Keratinocyte (primary cell): ENCODE measurements around the gene TCF20. TPM values are rescaled to one million over a fixed set of nuclear protein-coding genes. Genes with fewer than 3 reads are reported as not detected.

ENCODE experiments used
- DNase-seq: peaks from one replicate; pipeline ENCODE4 v3.0.0-alpha.2; 2011; ENCODE audit warnings: low read depth, missing footprints, low spot score
- FAIRE-seq: peaks from 2 replicates; lab custom pipeline; 2011; peaks lifted over from hg19 to GRCh38; lab: Jason Lieb, UNC
- H2AFZ ChIP-seq: 2 replicates; pipeline ENCODE4 v1.6.0; 2012; ENCODE audit warnings: low read length, control low read depth, inconsistent platforms; ENCODE audit not compliant: control insufficient read depth
- H3K27ac ChIP-seq: 2 replicates; pipeline ENCODE4 v1.5.1; 2011; ENCODE audit warnings: low read length; ENCODE audit not compliant: control insufficient read depth, insufficient read depth
- H3K27me3 ChIP-seq: 3 replicates; pipeline ENCODE4 v1.6.0; 2011; ENCODE audit warnings: low read length; ENCODE audit not compliant: control insufficient read depth, insufficient read depth; ENCODE audit errors: extremely low read depth
- H3K36me3 ChIP-seq, 2 experiments: 2 replicates in 1 of 2; 3 replicates in 1 of 2; pipeline ENCODE4 v1.5.1; 2011; ENCODE audit warnings: low read length in 2 of 2, mild to moderate bottlenecking in 1 of 2; ENCODE audit not compliant: control insufficient read depth in 2 of 2, insufficient read depth in 2 of 2; ENCODE audit errors: extremely low read depth in 1 of 2
- H3K4me1 ChIP-seq: 3 replicates; pipeline ENCODE4 v1.5.1; 2011; ENCODE audit warnings: low read length; ENCODE audit not compliant: control insufficient read depth, insufficient read depth; ENCODE audit errors: extremely low read depth
- H3K4me2 ChIP-seq: 3 replicates; pipeline ENCODE4 v1.6.0; 2011; ENCODE audit warnings: low read depth, low read length; ENCODE audit not compliant: control insufficient read depth, insufficient read depth; ENCODE audit errors: extremely low read depth
- H3K4me3 ChIP-seq, 3 experiments: fragments of 200-600 bp in 1 of 3; sonication (generic) in 1 of 3; 2 replicates in 2 of 3; 3 replicates in 1 of 3; pipeline ENCODE4 v1.5.1; 2011 to 2016; ENCODE audit warnings: low read length in 3 of 3, mild to moderate bottlenecking in 3 of 3, control low read depth in 2 of 3, inconsistent platforms in 1 of 3, low read depth in 1 of 3, mixed read lengths in 1 of 3, mixed run types in 1 of 3, moderate library complexity in 1 of 3; ENCODE audit not compliant: control insufficient read depth in 2 of 3, insufficient read depth in 2 of 3; ENCODE audit errors: extremely low read depth in 1 of 3
- H3K79me2 ChIP-seq: 2 replicates; pipeline ENCODE4 v1.6.0; 2012; ENCODE audit warnings: low read length; ENCODE audit not compliant: control insufficient read depth, insufficient read depth
- H3K9ac ChIP-seq: 3 replicates; pipeline ENCODE4 v1.6.0; 2011; ENCODE audit warnings: low read length; ENCODE audit not compliant: control insufficient read depth, insufficient read depth; ENCODE audit errors: extremely low read depth
- H3K9me1 ChIP-seq: 3 replicates; pipeline ENCODE4 v1.6.0; 2011; ENCODE audit warnings: low read length; ENCODE audit not compliant: control insufficient read depth, insufficient read depth; ENCODE audit errors: extremely low read depth
- H3K9me3 ChIP-seq: 2 replicates; pipeline ENCODE4 v1.5.1; 2012; ENCODE audit warnings: low read depth, low read length; ENCODE audit not compliant: control insufficient read depth
- H4K20me1 ChIP-seq: 3 replicates; pipeline ENCODE4 v1.6.0; 2011; ENCODE audit warnings: low read length; ENCODE audit not compliant: control insufficient read depth, insufficient read depth; ENCODE audit errors: extremely low read depth
- EZH2 ChIP-seq: IDR thresholded peaks from one replicate; pipeline ENCODE4 v1.6.1; 2012; ENCODE audit warnings: inconsistent platforms, mild to moderate bottlenecking, low read length, moderate library complexity
- dilution Hi-C: fragments of 300-500 bp; cut with MboI; formaldehyde crosslinking; loops from one replicate; pipeline ENCODE4 v1.7.0; 2020; ENCODE audit warnings: low sequenced_read_pairs; ENCODE audit not compliant: extremely low pct_ligation_motif_present
- polyA plus RNA-seq, 5 experiments: library from polyadenylated mRNA; depleted of rRNA in 3 of 5; stranded (reverse) in 3 of 5; stranded (forward) in 1 of 5; unstranded in 1 of 5; fragments of >200 nt; gene quantifications; 1 replicate in 1 of 5; 2 replicates in 3 of 5; 3 replicates in 1 of 5; pipeline versions ENCODE4 v1.2.1 to v1.2.3, GENCODE V29; 2011 to 2012; ENCODE audit warnings: missing spikeins in 2 of 5, low read depth in 1 of 5, low replicate concordance in 1 of 5
- TF ChIP-seq, protein P1 (sequence below), 3 experiments: IDR thresholded peaks in 1 of 3; conservative IDR thresholded peaks in 1 of 3; optimal IDR thresholded peaks in 1 of 3; 2 replicates in 2 of 3; 3 replicates in 1 of 3; pipeline versions ENCODE3 to v1.5.1; 2011; ENCODE audit warnings: low read length in 3 of 3, mild to moderate bottlenecking in 3 of 3, moderate library complexity in 2 of 3, control low read depth in 1 of 3, inconsistent platforms in 1 of 3; ENCODE audit not compliant: insufficient read depth in 2 of 3; ENCODE audit errors: extremely low read depth in 1 of 3

Gene TCF20
- polyA plus RNA-seq, 1 donor (not counting 4 experiments of a cell fraction or from before 2014, with no cell fraction given): 23.9 TPM

DNA sequence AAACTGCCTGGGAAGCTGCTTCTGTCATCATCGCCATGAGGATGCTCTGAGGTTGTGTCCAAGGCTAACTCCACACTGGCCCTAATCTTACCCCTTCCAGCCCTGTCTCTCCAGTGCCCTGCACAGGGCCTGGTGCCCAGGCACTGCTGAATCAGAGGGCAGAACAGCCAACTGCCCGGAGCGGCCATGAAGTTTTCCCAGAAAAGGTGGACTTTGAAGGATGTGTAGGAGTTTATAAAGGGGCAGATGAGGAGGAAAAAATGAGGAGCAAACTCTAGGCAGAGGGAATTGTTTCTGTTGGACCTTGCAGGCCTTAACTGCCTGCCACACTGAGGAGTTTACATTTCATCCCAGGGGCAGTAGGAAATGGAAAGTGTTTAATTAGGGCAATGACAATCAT is 39.4 kb upstream of the TCF20 start:
- Histone ChIP-seq H3K4me1 (peaks cover 20% of the 10 kb centered on the region), H3K4me3 (no peak overlapping the region), H4K20me1 (peaks cover 2% of the 10 kb centered on the region), H3K79me2 (no peaks in the 10 kb centered on the region), H3K9me1 (peaks cover 6% of the 10 kb centered on the region), H3K27me3 (peaks cover 5% of the 10 kb centered on the region), H3K27ac (no peak overlapping the region), H2AFZ (no peak overlapping the region), H3K9ac (no peak overlapping the region), H3K9me3 (no peaks in the 10 kb centered on the region), H3K4me2 (no peak overlapping the region), H3K36me3 (no peaks in the 10 kb centered on the region)
- TF ChIP-seq, protein P1, sequence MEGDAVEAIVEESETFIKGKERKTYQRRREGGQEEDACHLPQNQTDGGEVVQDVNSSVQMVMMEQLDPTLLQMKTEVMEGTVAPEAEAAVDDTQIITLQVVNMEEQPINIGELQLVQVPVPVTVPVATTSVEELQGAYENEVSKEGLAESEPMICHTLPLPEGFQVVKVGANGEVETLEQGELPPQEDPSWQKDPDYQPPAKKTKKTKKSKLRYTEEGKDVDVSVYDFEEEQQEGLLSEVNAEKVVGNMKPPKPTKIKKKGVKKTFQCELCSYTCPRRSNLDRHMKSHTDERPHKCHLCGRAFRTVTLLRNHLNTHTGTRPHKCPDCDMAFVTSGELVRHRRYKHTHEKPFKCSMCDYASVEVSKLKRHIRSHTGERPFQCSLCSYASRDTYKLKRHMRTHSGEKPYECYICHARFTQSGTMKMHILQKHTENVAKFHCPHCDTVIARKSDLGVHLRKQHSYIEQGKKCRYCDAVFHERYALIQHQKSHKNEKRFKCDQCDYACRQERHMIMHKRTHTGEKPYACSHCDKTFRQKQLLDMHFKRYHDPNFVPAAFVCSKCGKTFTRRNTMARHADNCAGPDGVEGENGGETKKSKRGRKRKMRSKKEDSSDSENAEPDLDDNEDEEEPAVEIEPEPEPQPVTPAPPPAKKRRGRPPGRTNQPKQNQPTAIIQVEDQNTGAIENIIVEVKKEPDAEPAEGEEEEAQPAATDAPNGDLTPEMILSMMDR (optimal IDR thresholded peaks at IDR 0.05 in 1 of 3, IDR thresholded peaks at IDR 0.05 in 1 of 3, conservative IDR thresholded peaks at IDR 0.05 in 1 of 3; ENCODE audit: extremely low read depth in 1 of 3, insufficient read depth in 2 of 3, low read length in 3 of 3): no peak
- TF ChIP-seq EZH2: no peak
- no peak for FAIRE-seq
- dilution Hi-C loops: no loop called here
- no peak for DNase-seq

DNA sequence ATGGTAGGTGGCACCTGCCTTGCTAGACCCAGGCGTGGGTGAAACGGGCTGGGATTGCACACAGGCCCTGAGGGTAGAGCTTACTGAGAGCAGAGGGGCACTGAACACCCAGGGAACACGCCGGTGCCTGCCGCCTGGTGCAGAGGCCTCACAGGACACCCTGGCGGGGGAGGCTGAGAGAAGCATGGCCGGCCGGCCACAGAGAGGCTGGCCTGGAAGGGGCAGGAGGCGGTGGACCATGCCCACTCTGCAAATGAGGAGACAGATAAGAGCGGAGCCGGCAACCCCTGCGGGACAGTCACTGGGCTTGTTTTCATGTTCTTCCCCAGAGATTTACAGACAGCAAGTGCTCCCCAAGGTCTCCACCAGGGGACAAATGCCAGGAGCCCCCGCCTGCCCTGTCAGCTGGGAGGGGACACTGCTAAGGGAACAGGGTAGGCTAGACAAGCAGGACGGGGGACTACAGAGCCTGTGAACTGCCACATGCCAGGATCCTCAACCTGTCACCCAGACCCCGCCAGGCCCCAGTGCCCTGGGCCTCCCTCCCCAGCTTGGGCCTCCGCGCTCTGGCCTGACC is 38.5 kb upstream of the TCF20 start:
- H3K27ac ChIP-seq: no peak overlapping the region
- peaks cover 12% of the 10 kb centered on the region for H3K4me1 ChIP-seq
- no peak for FAIRE-seq
- no peak overlapping the region for H3K9ac ChIP-seq
- peaks cover 14% of the 10 kb centered on the region for H3K27me3 ChIP-seq
- H3K9me3 ChIP-seq: no peaks in the 10 kb centered on the region
- DNase-seq: no peak
- no peaks in the 10 kb centered on the region for H3K79me2 ChIP-seq
- no peak overlapping the region for H3K4me3 ChIP-seq
- H3K4me2 ChIP-seq: no peak overlapping the region
- no peaks in the 10 kb centered on the region for H3K36me3 ChIP-seq
- TF ChIP-seq, protein P1 (optimal IDR thresholded peaks at IDR 0.05 in 1 of 3, IDR thresholded peaks at IDR 0.05 in 1 of 3, conservative IDR thresholded peaks at IDR 0.05 in 1 of 3; ENCODE audit: extremely low read depth in 1 of 3, insufficient read depth in 2 of 3, low read length in 3 of 3): no peak
- no peak for TF ChIP-seq EZH2
- peaks cover 6% of the 10 kb centered on the region for H3K9me1 ChIP-seq
- H4K20me1 ChIP-seq: no peaks in the 10 kb centered on the region
- dilution Hi-C loops: no loop called here
- no peak overlapping the region for H2AFZ ChIP-seq
